H9 (cell line): ENCODE data around the gene KIF5C. TPM values are rescaled to one million over a fixed set of nuclear protein-coding genes. Genes with fewer than 3 reads are reported as not detected.
A peak's percentile ranks its signal among the peaks of the same experiment; 100 is the strongest.

Experiments used
- DNase-seq: peaks from one replicate; pipeline ENCODE4 v3.0.0-alpha.2; 2017
- H2AFZ ChIP-seq: one replicate; pipeline ENCODE4 v1.6.1; 2013; ENCODE audit warnings: mild to moderate bottlenecking, low read length, control low read depth, moderate library complexity
- H2AK5ac ChIP-seq: 2 replicates; pipeline ENCODE4 v1.6.1; 2013; ENCODE audit warnings: low read length, control low read depth, mixed read lengths; ENCODE audit not compliant: insufficient read length
- H2BK120ac ChIP-seq: one replicate; pipeline ENCODE4 v1.6.1; 2013; ENCODE audit warnings: low read depth, mild to moderate bottlenecking, low read length, control low read depth, inconsistent platforms; ENCODE audit not compliant: poor library complexity, severe bottlenecking
- H2BK12ac ChIP-seq: 2 replicates; pipeline ENCODE4 v1.6.1; 2013; ENCODE audit warnings: low read length, control low read depth, mixed read lengths, low read depth; ENCODE audit not compliant: insufficient read length
- H2BK15ac ChIP-seq: 2 replicates; pipeline ENCODE4 v1.6.1; 2013; ENCODE audit warnings: low read depth, low read length, control low read depth
- H2BK20ac ChIP-seq: one replicate; pipeline ENCODE4 v1.6.1; 2013; ENCODE audit warnings: low read depth, mild to moderate bottlenecking, low read length, control low read depth, inconsistent platforms; ENCODE audit not compliant: poor library complexity, severe bottlenecking
- H2BK5ac ChIP-seq: 2 replicates; pipeline ENCODE4 v1.6.1; 2013; ENCODE audit warnings: low read length, control low read depth, mixed read lengths; ENCODE audit not compliant: insufficient read length
- H3K14ac ChIP-seq: 2 replicates; pipeline ENCODE4 v1.6.1; 2013; ENCODE audit warnings: low read length, control low read depth; ENCODE audit not compliant: insufficient read depth
- H3K18ac ChIP-seq: 2 replicates; pipeline ENCODE4 v1.6.1; 2013; ENCODE audit warnings: low read depth, mild to moderate bottlenecking, mixed read lengths, low read length, control low read depth; ENCODE audit not compliant: insufficient read length
- H3K23ac ChIP-seq: 2 replicates; pipeline ENCODE4 v1.6.1; 2013; ENCODE audit warnings: low read length, control low read depth, mixed read lengths, low read depth; ENCODE audit not compliant: insufficient read length
- H3K23me2 ChIP-seq: 2 replicates; pipeline ENCODE4 v1.6.1; 2013; ENCODE audit warnings: low read depth, mild to moderate bottlenecking, mixed read lengths, low read length, control low read depth; ENCODE audit not compliant: insufficient read length, poor library complexity, severe bottlenecking
- H3K27ac ChIP-seq: 2 replicates; pipeline ENCODE4 v1.5.1; 2013; ENCODE audit warnings: low read length, control low read depth, mixed read lengths, low read depth; ENCODE audit not compliant: insufficient read length
- H3K27me3 ChIP-seq: 2 replicates; pipeline ENCODE4 v1.6.1; 2013; ENCODE audit warnings: low read length, control low read depth, inconsistent platforms; ENCODE audit not compliant: insufficient read depth
- H3K4ac ChIP-seq: 2 replicates; pipeline ENCODE4 v1.6.1; 2013; ENCODE audit warnings: low read depth, mild to moderate bottlenecking, control low read depth, inconsistent platforms, low read length, moderate library complexity
- H3K4me1 ChIP-seq: 2 replicates; pipeline ENCODE4 v1.6.1; 2013; ENCODE audit warnings: low read length, control low read depth, inconsistent platforms; ENCODE audit not compliant: insufficient read depth
- H3K4me2 ChIP-seq: 2 replicates; pipeline ENCODE4 v1.6.1; 2013; ENCODE audit warnings: low read length, control low read depth, mixed read lengths; ENCODE audit not compliant: insufficient read length, insufficient read depth
- H3K56ac ChIP-seq: 2 replicates; pipeline ENCODE4 v1.6.1; 2013; ENCODE audit warnings: low read depth, mild to moderate bottlenecking, mixed read lengths, low read length, control low read depth; ENCODE audit not compliant: insufficient read length
- H3K79me1 ChIP-seq: 2 replicates; pipeline ENCODE4 v1.6.1; 2013; ENCODE audit warnings: low read depth, mild to moderate bottlenecking, moderate library complexity, low read length, control low read depth, inconsistent platforms; ENCODE audit not compliant: insufficient read depth, poor library complexity, severe bottlenecking
- H3K79me2 ChIP-seq: 2 replicates; pipeline ENCODE4 v1.6.1; 2013; ENCODE audit warnings: low read length, control low read depth, inconsistent platforms; ENCODE audit not compliant: insufficient read depth
- H3K9ac ChIP-seq: 2 replicates; pipeline ENCODE4 v1.6.1; 2013; ENCODE audit warnings: low read length, control low read depth, mixed read lengths; ENCODE audit not compliant: insufficient read length; ENCODE audit errors: extremely low read depth
- H3K9me3 ChIP-seq: one replicate; pipeline ENCODE4 v1.6.1; 2013; ENCODE audit warnings: low read depth, low read length, inconsistent platforms; ENCODE audit not compliant: control insufficient read depth
- H3T11ph ChIP-seq: one replicate; pipeline ENCODE4 v1.6.1; 2013; ENCODE audit warnings: mild to moderate bottlenecking, low read length, control low read depth, inconsistent platforms
- H4K20me1 ChIP-seq: one replicate; pipeline ENCODE4 v1.6.1; 2013; ENCODE audit not compliant: control insufficient read depth, insufficient read length, insufficient read depth
- H4K5ac ChIP-seq: 2 replicates; pipeline ENCODE4 v1.6.1; 2013; ENCODE audit warnings: low read depth, mild to moderate bottlenecking, mixed read lengths, low read length, control low read depth; ENCODE audit not compliant: insufficient read length
- H4K8ac ChIP-seq: replicated peaks from 2 replicates; pipeline ENCODE4 v1.6.1; 2013; ENCODE audit warnings: low read length, control low read depth, mixed read lengths, low read depth; ENCODE audit not compliant: insufficient read length
- H4K91ac ChIP-seq: 2 replicates; pipeline ENCODE4 v1.6.1; 2013; ENCODE audit warnings: low read depth, mild to moderate bottlenecking, moderate library complexity, mixed read lengths, low read length, control low read depth; ENCODE audit not compliant: insufficient read length
- H3K27ac Mint-ChIP-seq, 3 experiments: 2 replicates in 2 of 3; 3 replicates in 1 of 3; pipeline ENCODE4 v1.8.0; 2020 to 2021; ENCODE audit warnings: mixed read lengths in 3 of 3, mild to moderate bottlenecking in 1 of 3, moderate library complexity in 1 of 3
- H3K27me3 Mint-ChIP-seq: 2 replicates; pipeline ENCODE4 v1.8.0; 2021; ENCODE audit warnings: low read depth, mild to moderate bottlenecking, moderate library complexity, mixed read lengths
- H3K36me3 Mint-ChIP-seq, 3 experiments: 2 replicates in 2 of 3; 3 replicates in 1 of 3; pipeline ENCODE4 v1.8.0; 2020 to 2021; ENCODE audit warnings: low read depth in 3 of 3, mixed read lengths in 3 of 3; ENCODE audit not compliant: insufficient read depth in 1 of 3
- H3K4me1 Mint-ChIP-seq, 2 experiments: 2 replicates each; pipeline ENCODE4 v1.8.0; 2020; ENCODE audit warnings: mixed read lengths in 2 of 2
- H3K4me3 Mint-ChIP-seq, 2 experiments: 2 replicates in 1 of 2; 3 replicates in 1 of 2; pipeline ENCODE4 v1.8.0; 2020 to 2021; ENCODE audit warnings: mild to moderate bottlenecking in 2 of 2, mixed read lengths in 2 of 2, moderate library complexity in 1 of 2
- H3K9me3 Mint-ChIP-seq, 2 experiments: 2 replicates in 1 of 2; 3 replicates in 1 of 2; pipeline ENCODE4 v1.8.0; 2020; ENCODE audit warnings: mild to moderate bottlenecking in 2 of 2, mixed read lengths in 2 of 2, moderate library complexity in 1 of 2
- WGBS: extraction: QIAGEN DNeasy Blood & Tissue Kit; methylation state at CpG from one replicate; pipeline ENCODE4 v1.1.7; 2013; ENCODE audit warnings: missing lambda C conversion rate, low lambda C conversion rate, mixed read lengths; ENCODE audit not compliant: insufficient read length; ENCODE audit errors: extremely low coverage; 5-methylcytosine and 5-hydroxymethylcytosine counted together
- total RNA-seq: library from RNA; stranded (reverse); gene quantifications from 2 replicates; pipeline ENCODE4 v1.2.1, GENCODE V29; 2021
- TF ChIP-seq, protein P1 (sequence below): fragments of 200-600 bp; sonication (generic); conservative IDR thresholded peaks from 3 replicates; pipeline ENCODE4 v1.8.0; 2021; ENCODE audit warnings: antibody characterized with exemption, mild to moderate bottlenecking

The KIF5C gene
- total RNA-seq, 1 experiment from 2014 or later: 52.9 TPM

DNA sequence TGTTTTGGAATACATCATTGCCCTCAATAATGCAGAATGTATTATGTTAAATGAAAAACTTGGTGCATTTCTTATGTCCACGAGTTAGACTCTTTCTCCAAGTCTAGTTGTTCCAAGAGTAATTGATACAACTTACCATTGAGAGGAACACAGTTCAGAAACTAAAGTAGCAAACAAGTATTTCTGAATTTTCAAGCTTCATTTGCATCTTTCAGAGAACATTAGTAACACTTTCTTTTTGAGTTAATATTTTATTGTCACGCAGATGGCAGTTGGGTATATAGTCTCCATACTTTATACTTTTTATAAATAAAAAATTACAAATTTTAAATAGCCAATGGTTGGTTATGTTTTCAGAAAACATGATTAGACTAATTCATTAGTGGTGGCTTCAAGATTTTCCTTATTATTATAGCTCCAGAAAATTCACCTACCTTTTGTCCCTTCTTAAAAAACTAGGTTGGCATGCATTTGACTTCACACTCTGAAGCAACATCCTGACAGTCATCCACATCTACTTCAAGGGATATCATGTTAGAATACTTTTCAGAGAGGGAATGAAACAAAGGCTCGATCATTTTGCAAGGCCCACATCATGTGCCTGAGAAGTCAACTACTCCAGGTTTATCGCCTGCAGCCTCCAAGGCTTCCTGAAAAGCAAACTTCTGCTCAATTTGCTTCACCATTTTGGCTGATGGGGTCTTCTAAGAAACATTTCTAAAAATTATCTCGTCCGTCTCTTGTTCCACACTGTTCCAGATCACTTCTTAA lies 193.4 kb downstream of the KIF5C start:
- Histone ChIP-seq H3T11ph (no peak overlapping the region), H3K56ac (no peak overlapping the region), H4K91ac (no peak overlapping the region), H3K27ac (no peak overlapping the region), H2BK12ac (no peak overlapping the region), H3K9me3 (no peaks in the 10 kb centered on the region), H3K23ac (no peak overlapping the region), H3K4me2 (no peak overlapping the region), H2BK20ac (no peak overlapping the region), H3K79me1 (no peaks in the 10 kb centered on the region), H2BK5ac (no peak overlapping the region), H4K8ac (no peak overlapping the region), H4K20me1 (no peaks in the 10 kb centered on the region), H2AK5ac (no peak overlapping the region), H2BK120ac (no peak overlapping the region), H2BK15ac (no peak overlapping the region), H3K14ac (no peak overlapping the region), H3K18ac (no peak overlapping the region), H3K79me2 (no peaks in the 10 kb centered on the region), H3K4ac (no peak overlapping the region), H3K9ac (peak overlapping the region; percentile 23), H4K5ac (no peak overlapping the region), H3K27me3 (no peaks in the 10 kb centered on the region), H3K23me2 (no peaks in the 10 kb centered on the region), H3K4me1 (no peaks in the 10 kb centered on the region; the same call in 1 of the 2 replicates), H2AFZ (no peak overlapping the region)
- TF ChIP-seq, protein P1, sequence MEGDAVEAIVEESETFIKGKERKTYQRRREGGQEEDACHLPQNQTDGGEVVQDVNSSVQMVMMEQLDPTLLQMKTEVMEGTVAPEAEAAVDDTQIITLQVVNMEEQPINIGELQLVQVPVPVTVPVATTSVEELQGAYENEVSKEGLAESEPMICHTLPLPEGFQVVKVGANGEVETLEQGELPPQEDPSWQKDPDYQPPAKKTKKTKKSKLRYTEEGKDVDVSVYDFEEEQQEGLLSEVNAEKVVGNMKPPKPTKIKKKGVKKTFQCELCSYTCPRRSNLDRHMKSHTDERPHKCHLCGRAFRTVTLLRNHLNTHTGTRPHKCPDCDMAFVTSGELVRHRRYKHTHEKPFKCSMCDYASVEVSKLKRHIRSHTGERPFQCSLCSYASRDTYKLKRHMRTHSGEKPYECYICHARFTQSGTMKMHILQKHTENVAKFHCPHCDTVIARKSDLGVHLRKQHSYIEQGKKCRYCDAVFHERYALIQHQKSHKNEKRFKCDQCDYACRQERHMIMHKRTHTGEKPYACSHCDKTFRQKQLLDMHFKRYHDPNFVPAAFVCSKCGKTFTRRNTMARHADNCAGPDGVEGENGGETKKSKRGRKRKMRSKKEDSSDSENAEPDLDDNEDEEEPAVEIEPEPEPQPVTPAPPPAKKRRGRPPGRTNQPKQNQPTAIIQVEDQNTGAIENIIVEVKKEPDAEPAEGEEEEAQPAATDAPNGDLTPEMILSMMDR: no peak
- H3K4me3 Mint-ChIP-seq: no peak overlapping the region
- no peaks in the 10 kb centered on the region for H3K9me3 Mint-ChIP-seq
- H3K27ac Mint-ChIP-seq: no peak overlapping the region
- no peaks in the 10 kb centered on the region for H3K36me3 Mint-ChIP-seq
- H3K27me3 Mint-ChIP-seq: no peaks in the 10 kb centered on the region
- peaks cover 13 to 15% of the 10 kb centered on the region in 2 experiments for H3K4me1 Mint-ChIP-seq
- DNase-seq: no peak
- no CpG with 5 or more reads among the region's 6 CpGs for WGBS
